DND-41 (cell line): ENCODE results near the gene CPSF4L.

ENCODE experiments used
- CTCF ChIP-seq: IDR thresholded peaks from 2 replicates; pipeline ENCODE4 v1.5.1; 2012; ENCODE audit warnings: borderline replicate concordance, low read length, moderate library complexity, mild to moderate bottlenecking; ENCODE audit not compliant: poor library complexity, severe bottlenecking; ENCODE audit errors: extremely low read depth
- EZH2 ChIP-seq: IDR thresholded peaks from 3 replicates; pipeline ENCODE4 v1.6.1; 2012; ENCODE audit warnings: borderline replicate concordance, low read depth, mild to moderate bottlenecking, moderate library complexity, low read length, inconsistent platforms; ENCODE audit not compliant: severe bottlenecking

GRCh38 chr17:73226556-73227172, 35.0 kb downstream of the CPSF4L start:
- TF ChIP-seq EZH2 (no peak), CTCF (no peak)
